ENCODE results near the gene SMCO1.

Gene SMCO1

GRCh38 chr3:196486263-196486662, 28.9 kb downstream of the SMCO1 start:
- Histone ChIP-seq H3K4me1 (ENCODE audit: control insufficient read depth, low read length) (no peaks in the 10 kb centered on the region), H3K4me3 (ENCODE audit: low read length) (no peak overlapping the region), H3K27ac (ENCODE audit: low read depth, low read length) (no peak overlapping the region), H3F3A (ENCODE audit: control insufficient read depth, insufficient read depth) (peaks cover 3% of the 10 kb centered on the region; the same call in 1 of the 2 replicates), H4K20me1 (ENCODE audit: control insufficient read depth, insufficient read depth, low read depth, low read length) (no peaks in the 10 kb centered on the region), H3K9me2 (replicated peaks; ENCODE audit: control insufficient read depth, low read length) (no peaks in the 10 kb centered on the region), H3K27me3 (ENCODE audit: control insufficient read depth, low read length) (no peaks in the 10 kb centered on the region), H3K9me3 (ENCODE audit: control insufficient read depth, insufficient read depth, low read length) (no peaks in the 10 kb centered on the region), H3K4me2 (ENCODE audit: low read length) (no peak overlapping the region), H3K36me3 (ENCODE audit: control insufficient read depth, low read length) (peaks cover 58% of the 10 kb centered on the region), H3K79me2 (ENCODE audit: control insufficient read depth, low read length) (peaks cover 31% of the 10 kb centered on the region)
- peak; percentile 56 for TF ChIP-seq CTCF (IDR thresholded peaks at IDR 0.05; ENCODE audit: low read depth, low read length, poor library complexity, severe bottlenecking)
- no peak for TF ChIP-seq EZH2phosphoT487 (IDR thresholded peaks at IDR 0.05; ENCODE audit: borderline replicate concordance, low read length)

GRCh38 chr3:196477678-196478077, 37.5 kb downstream of the SMCO1 start:
- Histone ChIP-seq H3K79me2 (ENCODE audit: control insufficient read depth, low read length) (no peaks in the 10 kb centered on the region), H4K20me1 (ENCODE audit: control insufficient read depth, insufficient read depth, low read depth, low read length) (no peaks in the 10 kb centered on the region), H3K4me1 (ENCODE audit: control insufficient read depth, low read length) (no peaks in the 10 kb centered on the region), H3K27ac (ENCODE audit: low read depth, low read length) (no peak overlapping the region), H3K9me2 (replicated peaks; ENCODE audit: control insufficient read depth, low read length) (no peaks in the 10 kb centered on the region), H3K4me2 (ENCODE audit: low read length) (no peak overlapping the region), H3F3A (ENCODE audit: control insufficient read depth, insufficient read depth) (no peaks in the 10 kb centered on the region), H3K4me3 (ENCODE audit: low read length) (no peak overlapping the region), H3K9me3 (ENCODE audit: control insufficient read depth, insufficient read depth, low read length) (no peaks in the 10 kb centered on the region), H3K27me3 (ENCODE audit: control insufficient read depth, low read length) (no peaks in the 10 kb centered on the region), H3K36me3 (ENCODE audit: control insufficient read depth, low read length) (peaks cover 49% of the 10 kb centered on the region)
- TF ChIP-seq EZH2phosphoT487 (IDR thresholded peaks at IDR 0.05; ENCODE audit: borderline replicate concordance, low read length) (no peak), CTCF (IDR thresholded peaks at IDR 0.05; ENCODE audit: low read depth, low read length, poor library complexity, severe bottlenecking) (no peak)

- Histone ChIP-seq H3K79me2 (ENCODE audit: control insufficient read depth, low read length) (no peaks in the 10 kb centered on the region), H3K9me2 (replicated peaks; ENCODE audit: control insufficient read depth, low read length) (no peaks in the 10 kb centered on the region), H3K4me2 (ENCODE audit: low read length) (no peak overlapping the region), H4K20me1 (ENCODE audit: control insufficient read depth, insufficient read depth, low read depth, low read length) (no peaks in the 10 kb centered on the region; the same call in 1 of the 2 replicates), H3K4me3 (ENCODE audit: low read length) (no peak overlapping the region), H3K36me3 (ENCODE audit: control insufficient read depth, low read length) (peaks cover 47% of the 10 kb centered on the region), H3K9me3 (ENCODE audit: control insufficient read depth, insufficient read depth, low read length) (no peaks in the 10 kb centered on the region), H3K4me1 (ENCODE audit: control insufficient read depth, low read length) (no peaks in the 10 kb centered on the region), H3F3A (ENCODE audit: control insufficient read depth, insufficient read depth) (no peaks in the 10 kb centered on the region), H3K27ac (ENCODE audit: low read depth, low read length) (no peak overlapping the region), H3K27me3 (ENCODE audit: control insufficient read depth, low read length) (no peaks in the 10 kb centered on the region)
- no peak for TF ChIP-seq EZH2phosphoT487 (IDR thresholded peaks at IDR 0.05; ENCODE audit: borderline replicate concordance, low read length)
- no peak for TF ChIP-seq CTCF (IDR thresholded peaks at IDR 0.05; ENCODE audit: low read depth, low read length, poor library complexity, severe bottlenecking)
Observed at GRCh38 chr3:196472286-196472685, 42.9 kb downstream of the SMCO1 start.
